Central memory CD8-positive, alpha-beta T cell (primary cell): ENCODE data around the gene TFPI.
"Not testable (repeated sequence)": the region's sequence is repeated elsewhere in the genome, so short reads cannot be mapped to it uniquely, and the experiment has no call there.

Experiments used
- ATAC-seq: fragments of 150-1000 bp; cut with Tn5 transposase; replicated peaks from 2 replicates; pipeline ENCODE4 v1.10.0; 2022; ENCODE audit warnings: mild to moderate bottlenecking, moderate FRiP score, moderate number of reproducible peaks; ENCODE audit not compliant: poor library complexity, severe bottlenecking; ENCODE audit errors: extremely low read depth
- DNase-seq, 2 donors: peaks; one replicate each; pipeline ENCODE4 v3.0.0; 2021; ENCODE audit warnings: low spot score in 2 of 2
- H3K27ac Mint-ChIP-seq: one replicate; pipeline ENCODE4 v1.8.0; 2022; ENCODE audit warnings: low read depth, mild to moderate bottlenecking, moderate library complexity, mixed read lengths
- H3K27me3 Mint-ChIP-seq: one replicate; pipeline ENCODE4 v1.8.0; 2022; ENCODE audit warnings: mixed read lengths
- H3K36me3 Mint-ChIP-seq: one replicate; pipeline ENCODE4 v1.8.0; 2022; ENCODE audit warnings: mild to moderate bottlenecking, moderate library complexity, mixed read lengths; ENCODE audit not compliant: insufficient read depth
- H3K4me1 Mint-ChIP-seq: one replicate; pipeline ENCODE4 v1.8.0; 2022; ENCODE audit warnings: mixed read lengths
- H3K4me3 Mint-ChIP-seq: one replicate; pipeline ENCODE4 v1.8.0; 2022; ENCODE audit warnings: mild to moderate bottlenecking, moderate library complexity, mixed read lengths
- H3K9me3 Mint-ChIP-seq: one replicate; pipeline ENCODE4 v1.8.0; 2022; ENCODE audit warnings: mixed read lengths

TFPI gene

GRCh38 chr2:187532333-187533120 is 21.7 kb downstream of the TFPI start:
- ATAC-seq (no peak), DNase-seq (no peak)
- Mint-ChIP-seq H3K36me3 (no peaks in the 10 kb centered on the region), H3K4me1 (no peaks in the 10 kb centered on the region), H3K27ac (no peak overlapping the region), H3K4me3 (no peak overlapping the region), H3K27me3 (no peaks in the 10 kb centered on the region), H3K9me3 (peaks cover 21% of the 10 kb centered on the region)

GRCh38 chr2:187529977-187530721 is 24.1 kb downstream of the TFPI start:
- DNase-seq (no peak), ATAC-seq (no peak)
- H3K27me3 Mint-ChIP-seq, result no peaks in the 10 kb centered on the region
- H3K36me3 Mint-ChIP-seq, result no peaks in the 10 kb centered on the region
- H3K27ac Mint-ChIP-seq, result no peak overlapping the region
- H3K4me1 Mint-ChIP-seq, result no peaks in the 10 kb centered on the region
- no peak overlapping the region for H3K4me3 Mint-ChIP-seq
- H3K9me3 Mint-ChIP-seq, result peaks cover 18% of the 10 kb centered on the region

GRCh38 chr2:187529248-187529976 is 24.8 kb downstream of the TFPI start:
- Mint-ChIP-seq H3K4me3 (no peak overlapping the region), H3K27ac (no peak overlapping the region), H3K36me3 (no peaks in the 10 kb centered on the region), H3K9me3 (peaks cover 12% of the 10 kb centered on the region), H3K27me3 (no peaks in the 10 kb centered on the region), H3K4me1 (no peaks in the 10 kb centered on the region)
- DNase-seq (no peak), ATAC-seq (no peak)

GRCh38 chr2:187528042-187528441 is 26.2 kb downstream of the TFPI start:
- no peaks in the 10 kb centered on the region for H3K4me1 Mint-ChIP-seq
- no peaks in the 10 kb centered on the region for H3K36me3 Mint-ChIP-seq
- peaks cover 5% of the 10 kb centered on the region for H3K9me3 Mint-ChIP-seq
- no peaks in the 10 kb centered on the region for H3K27me3 Mint-ChIP-seq
- ATAC-seq (no peak), DNase-seq (no peak)
- no peak overlapping the region for H3K4me3 Mint-ChIP-seq
- no peak overlapping the region for H3K27ac Mint-ChIP-seq

GRCh38 chr2:187527262-187527661 is 27.0 kb downstream of the TFPI start:
- no peak overlapping the region for H3K4me3 Mint-ChIP-seq
- ATAC-seq (no peak), DNase-seq (no peak)
- no peak overlapping the region for H3K27ac Mint-ChIP-seq
- no peaks in the 10 kb centered on the region for H3K27me3 Mint-ChIP-seq
- peaks cover 6% of the 10 kb centered on the region for H3K9me3 Mint-ChIP-seq
- no peaks in the 10 kb centered on the region for H3K36me3 Mint-ChIP-seq
- no peaks in the 10 kb centered on the region for H3K4me1 Mint-ChIP-seq

- Mint-ChIP-seq H3K9me3 (peaks cover 10% of the 10 kb centered on the region), H3K27me3 (no peaks in the 10 kb centered on the region), H3K36me3 (no peaks in the 10 kb centered on the region), H3K4me1 (no peaks in the 10 kb centered on the region), H3K4me3 (no peak overlapping the region), H3K27ac (no peak overlapping the region)
- ATAC-seq, result no peak
- DNase-seq, result no peak
These were observed 27.4 kb downstream of the TFPI start for GRCh38 chr2:187526792-187527191.

- no peak for ATAC-seq
- no peaks in the 10 kb centered on the region for H3K27me3 Mint-ChIP-seq
- no peaks in the 10 kb centered on the region for H3K4me1 Mint-ChIP-seq
- H3K36me3 Mint-ChIP-seq, result no peaks in the 10 kb centered on the region
- H3K9me3 Mint-ChIP-seq, result peaks cover 12% of the 10 kb centered on the region
- H3K27ac Mint-ChIP-seq, result no peak overlapping the region
- no peak overlapping the region for H3K4me3 Mint-ChIP-seq
- DNase-seq, result no peak
These were observed 28.9 kb downstream of the TFPI start for GRCh38 chr2:187525163-187525900.

- H3K27me3 Mint-ChIP-seq, result no peaks in the 10 kb centered on the region
- H3K9me3 Mint-ChIP-seq, result peaks cover 12% of the 10 kb centered on the region
- DNase-seq, result no peak
- H3K27ac Mint-ChIP-seq, result no peak overlapping the region
- H3K36me3 Mint-ChIP-seq, result no peaks in the 10 kb centered on the region
- H3K4me1 Mint-ChIP-seq, result no peaks in the 10 kb centered on the region
- ATAC-seq, result no peak
- H3K4me3 Mint-ChIP-seq, result no peak overlapping the region
These were observed 30.9 kb downstream of the TFPI start for GRCh38 chr2:187523325-187523724.

GRCh38 chr2:187520121-187520624 is 34.1 kb downstream of the TFPI start:
- no peak for ATAC-seq
- H3K27me3 Mint-ChIP-seq, result no peaks in the 10 kb centered on the region

GRCh38 chr2:187519419-187520120 is 34.7 kb downstream of the TFPI start:
- Mint-ChIP-seq H3K4me3 (no peak overlapping the region), H3K27me3 (no peaks in the 10 kb centered on the region), H3K27ac (no peak overlapping the region), H3K36me3 (no peaks in the 10 kb centered on the region), H3K9me3 (peaks cover 21% of the 10 kb centered on the region), H3K4me1 (no peaks in the 10 kb centered on the region)
- no peak for DNase-seq
- no peak for ATAC-seq

More at GRCh38 chr2:187520121-187520624, 34.1 kb downstream of the TFPI start:
- no peak overlapping the region for H3K27ac Mint-ChIP-seq
- H3K4me3 Mint-ChIP-seq, result no peak overlapping the region
- H3K9me3 Mint-ChIP-seq, result peaks cover 22% of the 10 kb centered on the region
- no peaks in the 10 kb centered on the region for H3K4me1 Mint-ChIP-seq
- DNase-seq, result no peak
- H3K36me3 Mint-ChIP-seq, result no peaks in the 10 kb centered on the region

- H3K27ac Mint-ChIP-seq, H3K27me3 Mint-ChIP-seq, ATAC-seq, H3K36me3 Mint-ChIP-seq, H3K4me3 Mint-ChIP-seq, DNase-seq, H3K4me1 Mint-ChIP-seq: not testable (repeated sequence)
- H3K9me3 Mint-ChIP-seq, result peaks cover 27% of the 10 kb centered on the region
These were observed 36.4 kb downstream of the TFPI start for GRCh38 chr2:187517750-187518361.
